ENCODE results near the gene CHN1.

The CHN1 gene

GRCh38 chr2:175010848-175011254, 5.7 kb upstream of the CHN1 start:
- no peak for DNase-seq (ENCODE audit: low read depth)

- DNase-seq (ENCODE audit: low read depth) = no peak
Observed at GRCh38 chr2:175009917-175010621, 4.9 kb upstream of the CHN1 start.

- no peak for DNase-seq (ENCODE audit: low read depth)
Observed at GRCh38 chr2:175008801-175009495, 3.8 kb upstream of the CHN1 start.

- DNase-seq (ENCODE audit: low read depth) = no peak
Observed at GRCh38 chr2:175008009-175008408, 2.8 kb upstream of the CHN1 start.

GRCh38 chr2:175007510-175007909, 2.3 kb upstream of the CHN1 start:
- DNase-seq (ENCODE audit: low read depth) = no peak

- no peak for DNase-seq (ENCODE audit: low read depth)
Observed at GRCh38 chr2:175006281-175006680, 1.1 kb upstream of the CHN1 start.

GRCh38 chr2:175005733-175006264, 618 bp upstream of the CHN1 start:
- DNase-seq (ENCODE audit: low read depth) = no peak

- peak; percentile 11 for DNase-seq (ENCODE audit: low read depth)
Observed at GRCh38 chr2:175004730-175004979, 526 bp downstream of the CHN1 start.

- DNase-seq (ENCODE audit: low read depth) = peak; percentile 20
Observed at GRCh38 chr2:175003875-175004729, 1.1 kb downstream of the CHN1 start.

GRCh38 chr2:175002547-175003274, 2.5 kb downstream of the CHN1 start:
- no peak for DNase-seq (ENCODE audit: low read depth)

GRCh38 chr2:175001566-175001965, 3.6 kb downstream of the CHN1 start:
- no peak for DNase-seq (ENCODE audit: low read depth)

GRCh38 chr2:174997110-174997509, 8.1 kb downstream of the CHN1 start:
- peak; percentile 29 for DNase-seq (ENCODE audit: low read depth)

- no peak for DNase-seq (ENCODE audit: low read depth)
Observed at GRCh38 chr2:174996622-174997021, 8.6 kb downstream of the CHN1 start.

- DNase-seq (ENCODE audit: low read depth) = no peak
Observed at GRCh38 chr2:174994381-174994780, 10.8 kb downstream of the CHN1 start.

GRCh38 chr2:174992886-174993285, 12.3 kb downstream of the CHN1 start:
- no peak for DNase-seq (ENCODE audit: low read depth)

- peak; percentile 38 for DNase-seq (ENCODE audit: low read depth)
Observed at GRCh38 chr2:174985614-174986013, 19.6 kb downstream of the CHN1 start.

GRCh38 chr2:174984561-174984960, 20.6 kb downstream of the CHN1 start:
- peak; percentile 25 for DNase-seq (ENCODE audit: low read depth)

- no peak for DNase-seq (ENCODE audit: low read depth)
Observed at GRCh38 chr2:174981331-174981730, 23.9 kb downstream of the CHN1 start.

- no peak for DNase-seq (ENCODE audit: low read depth)
Observed at GRCh38 chr2:174979996-174980395, 25.2 kb downstream of the CHN1 start.

GRCh38 chr2:174977364-174977763, 27.8 kb downstream of the CHN1 start:
- peak; percentile 28 for DNase-seq (ENCODE audit: low read depth)

GRCh38 chr2:174974131-174974530, 31.1 kb downstream of the CHN1 start:
- no peak for DNase-seq (ENCODE audit: low read depth)

- peak; percentile 83 for DNase-seq (ENCODE audit: low read depth)
Observed at GRCh38 chr2:174972924-174973323, 32.3 kb downstream of the CHN1 start.

Data from iris pigment epithelial cell (primary cell).